Testis (tissue), 3 donors: ENCODE results near the gene PSMB7. TPM values are rescaled to one million over a fixed set of nuclear protein-coding genes. Genes with fewer than 3 reads are reported as not detected.

Experiments
- DNase-seq: peaks from one replicate; pipeline ENCODE4 v3.0.0-alpha.2; 2019
- H3K27ac ChIP-seq, 2 donors: fragments of 200-600 bp; sonication (generic); one replicate each; pipeline ENCODE4 v1.5.1; 2019
- H3K27me3 ChIP-seq: fragments of 200-600 bp; sonication (generic); one replicate; pipeline ENCODE4 v1.5.1; 2019
- H3K36me3 ChIP-seq: fragments of 200-600 bp; sonication (generic); one replicate; pipeline ENCODE4 v1.5.1; 2017; ENCODE audit warnings: low read depth; ENCODE audit errors: missing control alignments
- H3K4me1 ChIP-seq: fragments of 200-600 bp; sonication (generic); one replicate; pipeline ENCODE4 v1.5.1; 2019
- H3K4me3 ChIP-seq, 2 donors: fragments of 200-600 bp; sonication (generic); one replicate each; pipeline ENCODE4 v1.5.1; 2017 to 2019
- H3K9me3 ChIP-seq: fragments of 200-600 bp; sonication (generic); one replicate; pipeline ENCODE4 v1.5.1; 2017
- POLR2A ChIP-seq: fragments of 450-650 bp; IDR thresholded peaks from one replicate; pipeline ENCODE4 v1.6.1; 2017; ENCODE audit warnings: antibody characterized with exemption, mild to moderate bottlenecking, moderate library complexity
- WGBS, 2 donors: methylation state at CpG; one replicate each; pipeline ENCODE4 v1.1.5; 2018; 5-methylcytosine and 5-hydroxymethylcytosine counted together
- intact Hi-C: fragments of 100-400 bp; cut with DNase I; formaldehyde crosslinking; loops from one replicate; pipeline ENCODE4 v1.15.1; 2023; ENCODE audit warnings: low total_unique reads
- polyA plus RNA-seq: library from polyadenylated mRNA; stranded (reverse); fragments of 350-450 nt; fragmentation: Illumina TruSeq; extraction: RNeasy Lipid Tissue Mini Kit (QIAGEN cat#74804); gene quantifications from one replicate; pipeline ENCODE4 v1.2.3, GENCODE V29; 2014; ENCODE audit warnings: low read depth, low replicate concordance; ENCODE audit not compliant: insufficient read depth
- total RNA-seq, 2 donors: library from RNA; depleted of rRNA; stranded (reverse); fragments of >200 nt; gene quantifications; one replicate each; pipeline ENCODE4 v1.2.3, GENCODE V29; 2016
- TF ChIP-seq, protein P1 (sequence below), 3 experiments: fragments of 450-650 bp in 2 of 3; fragments of 200-600 bp in 1 of 3; sonication (generic) in 1 of 3; IDR thresholded peaks; one replicate each; pipeline ENCODE4 v1.5.1; 2016 to 2019; ENCODE audit warnings: antibody characterized with exemption in 3 of 3, mild to moderate bottlenecking in 2 of 3, moderate library complexity in 1 of 3

Gene PSMB7
- total and polyA plus RNA-seq, 3 donors from 2014 or later, result 156 to 310 (median 188) TPM

GRCh38 chr9:124361128-124361527 lies 54.1 kb downstream of the PSMB7 start:
- Histone ChIP-seq H3K9me3 (no peaks in the 10 kb centered on the region), H3K36me3 (no peaks in the 10 kb centered on the region), H3K4me3 (no peak overlapping the region), H3K4me1 (no peaks in the 10 kb centered on the region), H3K27me3 (no peaks in the 10 kb centered on the region), H3K27ac (no peak overlapping the region)
- intact Hi-C loops, result no loop called here
- WGBS, 2 donors, result 89 to 95% methylated on average over 8 of the region's 8 CpGs
- no peak for DNase-seq
- no peak for TF ChIP-seq POLR2A
- TF ChIP-seq, protein P1, sequence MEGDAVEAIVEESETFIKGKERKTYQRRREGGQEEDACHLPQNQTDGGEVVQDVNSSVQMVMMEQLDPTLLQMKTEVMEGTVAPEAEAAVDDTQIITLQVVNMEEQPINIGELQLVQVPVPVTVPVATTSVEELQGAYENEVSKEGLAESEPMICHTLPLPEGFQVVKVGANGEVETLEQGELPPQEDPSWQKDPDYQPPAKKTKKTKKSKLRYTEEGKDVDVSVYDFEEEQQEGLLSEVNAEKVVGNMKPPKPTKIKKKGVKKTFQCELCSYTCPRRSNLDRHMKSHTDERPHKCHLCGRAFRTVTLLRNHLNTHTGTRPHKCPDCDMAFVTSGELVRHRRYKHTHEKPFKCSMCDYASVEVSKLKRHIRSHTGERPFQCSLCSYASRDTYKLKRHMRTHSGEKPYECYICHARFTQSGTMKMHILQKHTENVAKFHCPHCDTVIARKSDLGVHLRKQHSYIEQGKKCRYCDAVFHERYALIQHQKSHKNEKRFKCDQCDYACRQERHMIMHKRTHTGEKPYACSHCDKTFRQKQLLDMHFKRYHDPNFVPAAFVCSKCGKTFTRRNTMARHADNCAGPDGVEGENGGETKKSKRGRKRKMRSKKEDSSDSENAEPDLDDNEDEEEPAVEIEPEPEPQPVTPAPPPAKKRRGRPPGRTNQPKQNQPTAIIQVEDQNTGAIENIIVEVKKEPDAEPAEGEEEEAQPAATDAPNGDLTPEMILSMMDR (IDR thresholded peaks at IDR 0.05), result no peak

DNA sequence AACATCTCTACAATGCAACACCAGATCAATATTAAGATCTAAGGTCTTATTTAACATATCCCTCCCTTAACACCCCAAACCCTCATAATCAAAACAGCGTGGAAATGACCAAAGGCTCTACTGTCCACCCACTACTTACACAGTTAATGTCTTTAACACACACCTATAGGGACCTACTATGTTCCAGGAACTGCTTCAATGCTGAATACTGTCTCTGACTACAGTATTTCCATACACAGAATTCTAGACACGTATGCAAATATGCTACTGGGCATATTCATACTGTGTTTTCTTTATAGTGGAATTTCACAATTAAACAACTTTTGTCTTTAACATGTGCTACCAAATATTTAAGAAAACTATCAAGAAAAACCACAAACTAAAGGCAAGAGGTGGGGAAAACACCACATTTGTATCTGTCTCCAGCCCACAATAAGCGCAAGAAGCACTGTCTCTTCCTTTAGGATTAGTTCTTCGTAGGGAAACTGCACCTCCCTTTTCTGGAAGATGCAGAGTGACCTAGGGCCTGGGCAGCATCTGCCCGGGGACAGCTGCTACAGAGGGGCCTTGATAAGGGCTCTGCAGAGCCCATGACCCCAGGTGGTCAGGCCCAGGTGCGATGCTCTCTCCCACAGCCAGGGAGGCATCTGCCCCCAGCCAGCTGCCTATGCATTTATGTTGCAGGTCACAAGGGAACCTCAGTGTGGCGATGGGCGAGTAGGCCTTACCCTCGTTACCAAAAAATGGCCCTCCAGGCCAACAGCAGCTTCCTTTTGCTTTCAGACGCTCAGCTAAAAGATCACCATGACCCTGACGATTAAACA lies 55.2 kb downstream of the PSMB7 start:
- no peaks in the 10 kb centered on the region for H3K9me3 ChIP-seq
- DNase-seq, result no peak
- 84 to 89% methylated on average over 9 to 11 of the region's 11 CpGs for WGBS, 2 donors
- H3K4me1 ChIP-seq, result no peaks in the 10 kb centered on the region
- no peaks in the 10 kb centered on the region for H3K36me3 ChIP-seq
- H3K4me3 ChIP-seq, result no peak overlapping the region
- intact Hi-C loops, result no loop called here
- no peak overlapping the region for H3K27ac ChIP-seq
- TF ChIP-seq, protein P1 (IDR thresholded peaks at IDR 0.05), result no peak
- H3K27me3 ChIP-seq, result no peaks in the 10 kb centered on the region

- Histone ChIP-seq H3K4me1 (no peaks in the 10 kb centered on the region), H3K36me3 (no peaks in the 10 kb centered on the region), H3K27me3 (no peaks in the 10 kb centered on the region), H3K4me3 (no peak overlapping the region), H3K27ac (no peak overlapping the region), H3K9me3 (no peaks in the 10 kb centered on the region)
- DNase-seq, result no peak
- TF ChIP-seq, protein P1 (IDR thresholded peaks at IDR 0.05), result no peak
- no peak for TF ChIP-seq POLR2A
- 89 to 92% methylated on average over 6 of the region's 6 CpGs for WGBS, 2 donors
- intact Hi-C loops, result no loop called here
These were observed 55.8 kb downstream of the PSMB7 start for GRCh38 chr9:124359426-124359825.

GRCh38 chr9:124358631-124359030 lies 56.6 kb downstream of the PSMB7 start:
- no peak overlapping the region for H3K27ac ChIP-seq
- WGBS, 2 donors, result 92 to 95% methylated on average over 13 of the region's 13 CpGs
- H3K36me3 ChIP-seq, result no peaks in the 10 kb centered on the region
- DNase-seq, result no peak
- intact Hi-C loops, result no loop called here
- H3K9me3 ChIP-seq, result no peaks in the 10 kb centered on the region
- H3K4me3 ChIP-seq, result no peak overlapping the region
- no peaks in the 10 kb centered on the region for H3K4me1 ChIP-seq
- no peak for TF ChIP-seq POLR2A
- TF ChIP-seq, protein P1 (IDR thresholded peaks at IDR 0.05), result no peak
- no peaks in the 10 kb centered on the region for H3K27me3 ChIP-seq
